Chondrocyte (in vitro differentiated cells): ENCODE measurements around the gene FHIT. TPM values are rescaled to one million over a fixed set of nuclear protein-coding genes. Genes with fewer than 3 reads are reported as not detected.

ENCODE experiments used
- DNase-seq: peaks from one replicate; pipeline ENCODE4 v3.0.0; 2021; ENCODE audit warnings: mixed read lengths, low spot score
- H3K27ac Mint-ChIP-seq: one replicate; pipeline ENCODE4 v1.8.0; 2021; ENCODE audit warnings: mild to moderate bottlenecking, moderate library complexity, mixed read lengths; ENCODE audit not compliant: unreplicated experiment
- H3K27me3 Mint-ChIP-seq: 2 replicates; pipeline ENCODE4 v1.8.0; 2021; ENCODE audit warnings: low read depth, mixed read lengths
- H3K36me3 Mint-ChIP-seq: 2 replicates; pipeline ENCODE4 v1.8.0; 2021; ENCODE audit warnings: low read depth, mixed read lengths
- H3K4me1 Mint-ChIP-seq: 2 replicates; pipeline ENCODE4 v1.8.0; 2021; ENCODE audit warnings: low read depth, mild to moderate bottlenecking, mixed read lengths
- H3K4me3 Mint-ChIP-seq: one replicate; pipeline ENCODE4 v1.8.0; 2021; ENCODE audit warnings: mild to moderate bottlenecking, moderate library complexity, mixed read lengths; ENCODE audit not compliant: unreplicated experiment
- H3K9me3 Mint-ChIP-seq: 2 replicates; pipeline ENCODE4 v1.8.0; 2021; ENCODE audit warnings: low read depth, mixed read lengths
- CTCF ChIP-seq: fragments of 200-600 bp; sonication (generic); IDR thresholded peaks from 2 replicates; pipeline ENCODE4 v1.5.0; 2021; ENCODE audit warnings: antibody characterized with exemption, mild to moderate bottlenecking, moderate library complexity
- total RNA-seq: library from RNA; stranded (reverse); gene quantifications from 3 replicates; pipeline ENCODE4 v1.2.1, GENCODE V29; 2021

The FHIT gene
- total RNA-seq, 1 donor from 2014 or later, result 3.8 TPM

- Mint-ChIP-seq H3K4me3 (no peak overlapping the region), H3K4me1 (peaks cover 45% of the 10 kb centered on the region), H3K36me3 (peaks cover 1% of the 10 kb centered on the region), H3K27ac (no peak overlapping the region), H3K27me3 (no peaks in the 10 kb centered on the region), H3K9me3 (no peaks in the 10 kb centered on the region)
- no peak for TF ChIP-seq CTCF
- no peak for DNase-seq
Measured at GRCh38 chr3:60643831-60644230, 607.4 kb downstream of the FHIT start.

- H3K27me3 Mint-ChIP-seq, result no peaks in the 10 kb centered on the region
- H3K4me3 Mint-ChIP-seq, result no peak overlapping the region
- H3K27ac Mint-ChIP-seq, result no peak overlapping the region
Measured at GRCh38 chr3:60641354-60641753, 609.9 kb downstream of the FHIT start.

GRCh38 chr3:60636846-60637245, 614.4 kb downstream of the FHIT start:
- no peak overlapping the region for H3K4me3 Mint-ChIP-seq
- no peaks in the 10 kb centered on the region for H3K9me3 Mint-ChIP-seq
- H3K27me3 Mint-ChIP-seq, result no peaks in the 10 kb centered on the region
- DNase-seq, result no peak
- no peak for TF ChIP-seq CTCF
- no peak overlapping the region for H3K27ac Mint-ChIP-seq
- H3K36me3 Mint-ChIP-seq, result no peaks in the 10 kb centered on the region
- H3K4me1 Mint-ChIP-seq, result peaks cover 25% of the 10 kb centered on the region

More at GRCh38 chr3:60641354-60641753, 609.9 kb downstream of the FHIT start:
- TF ChIP-seq CTCF, result no peak
- DNase-seq, result no peak
- H3K36me3 Mint-ChIP-seq, result peaks cover 1% of the 10 kb centered on the region
- H3K4me1 Mint-ChIP-seq, result peaks cover 48% of the 10 kb centered on the region
- H3K9me3 Mint-ChIP-seq, result no peaks in the 10 kb centered on the region

- H3K27me3 Mint-ChIP-seq, result no peaks in the 10 kb centered on the region
- peaks cover 22% of the 10 kb centered on the region for H3K4me1 Mint-ChIP-seq
- H3K9me3 Mint-ChIP-seq, result no peaks in the 10 kb centered on the region
- no peak overlapping the region for H3K4me3 Mint-ChIP-seq
- H3K27ac Mint-ChIP-seq, result no peak overlapping the region
- no peaks in the 10 kb centered on the region for H3K36me3 Mint-ChIP-seq
- DNase-seq, result no peak
- no peak for TF ChIP-seq CTCF
Measured at GRCh38 chr3:60633644-60634043, 617.6 kb downstream of the FHIT start.

- H3K27me3 Mint-ChIP-seq, result no peaks in the 10 kb centered on the region
- H3K9me3 Mint-ChIP-seq, result no peaks in the 10 kb centered on the region
- H3K36me3 Mint-ChIP-seq, result no peaks in the 10 kb centered on the region
- no peak overlapping the region for H3K4me3 Mint-ChIP-seq
- TF ChIP-seq CTCF, result no peak
- H3K27ac Mint-ChIP-seq, result no peak overlapping the region
- DNase-seq, result no peak
- H3K4me1 Mint-ChIP-seq, result peaks cover 12% of the 10 kb centered on the region
Measured at GRCh38 chr3:60631509-60631908, 619.7 kb downstream of the FHIT start.
